GM12878 (cell line): Measurements from ENCODE around the gene GKN1.

ENCODE experiments used
- BHLHE40 ChIP-seq, 2 experiments: fragments of 450-650 bp in 1 of 2; IDR thresholded peaks; 2 replicates each; pipeline ENCODE4 v1.6.1; 2011 to 2017; ENCODE audit warnings: low read depth in 2 of 2, borderline replicate concordance in 1 of 2, improper control_type of control experiment in 1 of 2, low read length in 1 of 2, mild to moderate bottlenecking in 1 of 2
- CBX3 ChIP-seq: fragments of 200-600 bp; sonication (generic); IDR thresholded peaks from 2 replicates; pipeline ENCODE4 v1.6.1; 2016; ENCODE audit warnings: low read depth, borderline replicate concordance
- CTCF ChIP-seq, 3 experiments: IDR thresholded peaks in 2 of 3; conservative IDR thresholded peaks in 1 of 3; 2 replicates each; pipeline ENCODE4 v1.5.1; 2011; ENCODE audit warnings: low read depth in 3 of 3, low read length in 3 of 3, mild to moderate bottlenecking in 3 of 3, control low read depth in 2 of 3, moderate library complexity in 2 of 3, inconsistent platforms in 1 of 3, mixed read lengths in 1 of 3; ENCODE audit not compliant: control insufficient read depth in 2 of 3, insufficient read depth in 1 of 3; ENCODE audit errors: extremely low read depth in 1 of 3
- ETV6 ChIP-seq, 2 experiments: fragments of 450-650 bp in 1 of 2; IDR thresholded peaks in 1 of 2; conservative IDR thresholded peaks in 1 of 2; 2 replicates each; pipeline ENCODE4 v1.6.1; 2014; ENCODE audit warnings: antibody characterized with exemption in 1 of 2, borderline replicate concordance in 1 of 2, low read depth in 1 of 2, mild to moderate bottlenecking in 1 of 2, moderate library complexity in 1 of 2
- EZH2 ChIP-seq: IDR thresholded peaks from 2 replicates; pipeline ENCODE4 v1.6.1; 2012; ENCODE audit warnings: low read depth, mild to moderate bottlenecking, control low read depth, inconsistent platforms, low read length, borderline replicate concordance; ENCODE audit not compliant: control insufficient read depth
- HCFC1 ChIP-seq: fragments of 150-350 bp; IDR thresholded peaks from 2 replicates; pipeline ENCODE4 v1.6.1; 2014; ENCODE audit warnings: low read length
- HDGF ChIP-seq: fragments of 450-650 bp; IDR thresholded peaks from 2 replicates; pipeline ENCODE4 v1.6.1; 2016; ENCODE audit warnings: antibody characterized with exemption
- JUNB ChIP-seq: IDR thresholded peaks from 2 replicates; pipeline ENCODE4 v1.6.1; 2016; ENCODE audit warnings: antibody characterized with exemption, mild to moderate bottlenecking
- POLR2A ChIP-seq: IDR thresholded peaks from 2 replicates; pipeline ENCODE4 v1.6.1; 2011; ENCODE audit warnings: low read depth, mild to moderate bottlenecking, low read length
- POLR2AphosphoS5 ChIP-seq: IDR thresholded peaks from 2 replicates; pipeline ENCODE4 v1.6.1; 2011; ENCODE audit warnings: mild to moderate bottlenecking, low read length, inconsistent platforms
- REST ChIP-seq: IDR thresholded peaks from 2 replicates; pipeline ENCODE4 v1.6.1; 2012; ENCODE audit warnings: mild to moderate bottlenecking, low read depth, low read length
- SMAD5 ChIP-seq: IDR thresholded peaks from 2 replicates; pipeline ENCODE4 v1.6.1; 2016; ENCODE audit warnings: antibody characterized with exemption, low read depth
- TAF1 ChIP-seq: IDR thresholded peaks from 2 replicates; pipeline ENCODE4 v1.6.1; 2011; ENCODE audit warnings: mild to moderate bottlenecking, low read depth, low read length, borderline replicate concordance
- YY1 ChIP-seq: IDR thresholded peaks from 2 replicates; pipeline ENCODE4 v1.6.1; 2011; ENCODE audit warnings: low read depth, mild to moderate bottlenecking, low read length

- TF ChIP-seq HDGF = no peak
- no peak for TF ChIP-seq YY1
- no peak for TF ChIP-seq BHLHE40 (IDR thresholded peaks at IDR 0.05; ENCODE audit: borderline replicate concordance in 1 of 2, low read depth in 2 of 2, low read length in 1 of 2)
- no peak for TF ChIP-seq REST
- no peak for TF ChIP-seq HCFC1
- TF ChIP-seq JUNB = no peak
- TF ChIP-seq EZH2 = no peak
- no peak for TF ChIP-seq TAF1
- no peak for TF ChIP-seq SMAD5
- TF ChIP-seq POLR2A = no peak
- no peak for TF ChIP-seq ETV6 (conservative IDR thresholded peaks at IDR 0.05 in 1 of 2, IDR thresholded peaks at IDR 0.05 in 1 of 2; ENCODE audit: borderline replicate concordance in 1 of 2, low read depth in 1 of 2)
- TF ChIP-seq POLR2AphosphoS5 = no peak
- no peak for TF ChIP-seq CTCF (IDR thresholded peaks at IDR 0.05 in 2 of 3, conservative IDR thresholded peaks at IDR 0.05 in 1 of 3; ENCODE audit: control insufficient read depth in 2 of 3, extremely low read depth in 1 of 3, insufficient read depth in 1 of 3, low read depth in 3 of 3, low read length in 3 of 3)
- no peak for TF ChIP-seq CBX3
Measured at GRCh38 chr2:68975844-68976243, 1.4 kb downstream of the GKN1 start.
